Activated CD4-positive, alpha-beta memory T cell treated with anti-CD3 and anti-CD28 coated beads for 36 hours (primary cell): ENCODE results near the gene DCAF5. TPM values are rescaled to one million over a fixed set of nuclear protein-coding genes. Genes with fewer than 3 reads are reported as not detected.

ENCODE experiments used
- CTCF ChIA-PET: fragments of 350-600 bp; sonication (Branson Sonifier 250); formaldehyde crosslinking; loops from one replicate; lab custom pipeline; 2021; ENCODE audit warnings: antibody characterized with exemption, inconsistent platforms; lab: Charles Lee
- POLR2A ChIA-PET: fragments of 350-600 bp; sonication (Branson Sonifier 250); formaldehyde crosslinking; loops from one replicate; lab custom pipeline; 2021; ENCODE audit warnings: antibody characterized with exemption; lab: Charles Lee
- DNase-seq: peaks from one replicate; pipeline ENCODE4 v3.0.0-alpha.2; 2020
- H3K27ac Mint-ChIP-seq: one replicate; pipeline ENCODE4 v1.8.0; 2021; ENCODE audit warnings: mixed read lengths
- H3K27me3 Mint-ChIP-seq: one replicate; pipeline ENCODE4 v1.8.0; 2021; ENCODE audit warnings: mixed read lengths
- H3K36me3 Mint-ChIP-seq: one replicate; pipeline ENCODE4 v1.8.0; 2021; ENCODE audit warnings: mixed read lengths
- H3K4me1 Mint-ChIP-seq: one replicate; pipeline ENCODE4 v1.8.0; 2021; ENCODE audit warnings: low read depth, mixed read lengths
- H3K4me3 Mint-ChIP-seq: one replicate; pipeline ENCODE4 v1.8.0; 2021; ENCODE audit warnings: mild to moderate bottlenecking, mixed read lengths
- H3K9me3 Mint-ChIP-seq: one replicate; pipeline ENCODE4 v1.8.0; 2021; ENCODE audit warnings: mixed read lengths
- intact Hi-C: fragments of 100-400 bp; cut with micrococcal nuclease; formaldehyde crosslinking; loops from one replicate; pipeline ENCODE4 v1.15.1; 2023
- total RNA-seq, 2 experiments: library from RNA; stranded (reverse); gene quantifications; one replicate each; pipeline ENCODE4 v1.2.3, GENCODE V29; 2021

DCAF5 gene
- total RNA-seq, 2 experiments from 2014 or later, result 32.3 to 34.0 TPM

- no peak for DNase-seq
- peaks cover 4% of the 10 kb centered on the region for H3K4me1 Mint-ChIP-seq
- no peaks in the 10 kb centered on the region for H3K9me3 Mint-ChIP-seq
- CTCF ChIA-PET, result interaction anchor here (0.8 kb wide), 1 partner anchor 96 kb away, joined by 4 read pairs; no protein-coding TSS in a partner anchor
- H3K27ac Mint-ChIP-seq, result no peak overlapping the region
- intact Hi-C loops, result no loop called here
- POLR2A ChIA-PET, result no interaction called here
- H3K36me3 Mint-ChIP-seq, result no peaks in the 10 kb centered on the region
- no peak overlapping the region for H3K4me3 Mint-ChIP-seq
- H3K27me3 Mint-ChIP-seq, result no peaks in the 10 kb centered on the region
Measured at GRCh38 chr14:69008421-69008884, 144.5 kb downstream of the DCAF5 start.

GRCh38 chr14:69006346-69006745 is 146.6 kb downstream of the DCAF5 start:
- no peaks in the 10 kb centered on the region for H3K9me3 Mint-ChIP-seq
- POLR2A ChIA-PET, result no interaction called here

GRCh38 chr14:69005432-69006148 is 147.3 kb downstream of the DCAF5 start:
- ChIA-PET CTCF (no interaction called here), POLR2A (no interaction called here)
- H3K4me3 Mint-ChIP-seq, result no peak overlapping the region
- DNase-seq, result peak; percentile 13
- no peaks in the 10 kb centered on the region for H3K9me3 Mint-ChIP-seq
- intact Hi-C loops, result no loop called here
- peaks cover 3% of the 10 kb centered on the region for H3K4me1 Mint-ChIP-seq
- no peak overlapping the region for H3K27ac Mint-ChIP-seq
- no peaks in the 10 kb centered on the region for H3K27me3 Mint-ChIP-seq
- no peaks in the 10 kb centered on the region for H3K36me3 Mint-ChIP-seq

More at GRCh38 chr14:69006346-69006745, 146.6 kb downstream of the DCAF5 start:
- Mint-ChIP-seq H3K27me3 (no peaks in the 10 kb centered on the region), H3K4me1 (peaks cover 6% of the 10 kb centered on the region), H3K36me3 (no peaks in the 10 kb centered on the region), H3K27ac (no peak overlapping the region), H3K4me3 (no peak overlapping the region)
- intact Hi-C loops, result no loop called here
- CTCF ChIA-PET, result no interaction called here
- DNase-seq, result no peak

GRCh38 chr14:69004731-69005431 is 148.0 kb downstream of the DCAF5 start:
- Mint-ChIP-seq H3K4me3 (no peak overlapping the region), H3K36me3 (no peaks in the 10 kb centered on the region), H3K9me3 (no peaks in the 10 kb centered on the region), H3K27me3 (no peaks in the 10 kb centered on the region), H3K4me1 (peaks cover 2% of the 10 kb centered on the region), H3K27ac (no peak overlapping the region)
- ChIA-PET POLR2A (no interaction called here), CTCF (interaction anchor here (0.7 kb wide), 1 partner anchor 262 kb away, joined by 3 read pairs; no protein-coding TSS in a partner anchor)
- intact Hi-C loops, result no loop called here
- DNase-seq, result no peak

- POLR2A ChIA-PET, result no interaction called here
- H3K4me3 Mint-ChIP-seq, result no peak overlapping the region
- H3K36me3 Mint-ChIP-seq, result no peaks in the 10 kb centered on the region
- H3K27me3 Mint-ChIP-seq, result no peaks in the 10 kb centered on the region
- H3K9me3 Mint-ChIP-seq, result no peaks in the 10 kb centered on the region
- H3K4me1 Mint-ChIP-seq, result peaks cover 2% of the 10 kb centered on the region
- no peak overlapping the region for H3K27ac Mint-ChIP-seq
- DNase-seq, result no peak
- CTCF ChIA-PET, result no interaction called here
- intact Hi-C loops, result no loop called here
Measured at GRCh38 chr14:69003626-69004025, 149.3 kb downstream of the DCAF5 start.

- Mint-ChIP-seq H3K36me3 (no peaks in the 10 kb centered on the region), H3K4me3 (no peak overlapping the region), H3K27me3 (no peaks in the 10 kb centered on the region), H3K4me1 (peaks cover 2% of the 10 kb centered on the region), H3K9me3 (no peaks in the 10 kb centered on the region), H3K27ac (no peak overlapping the region)
- CTCF ChIA-PET, result interaction anchor here (1.0 to 3.5 kb wide), 3 partner anchors 33 to 773 kb away, joined by 3 to 28 read pairs (median 3); no protein-coding TSS in a partner anchor
- intact Hi-C loops, result no loop called here
- POLR2A ChIA-PET, result no interaction called here
- DNase-seq, result no peak
Measured at GRCh38 chr14:69002069-69002468, 150.8 kb downstream of the DCAF5 start.

- Mint-ChIP-seq H3K27ac (no peak overlapping the region), H3K27me3 (no peaks in the 10 kb centered on the region), H3K4me1 (peaks cover 2% of the 10 kb centered on the region), H3K9me3 (no peaks in the 10 kb centered on the region), H3K4me3 (no peak overlapping the region), H3K36me3 (no peaks in the 10 kb centered on the region)
- ChIA-PET POLR2A (no interaction called here), CTCF (interaction anchor here (3.5 kb wide), 1 partner anchor 89 kb away, joined by 28 read pairs; no protein-coding TSS in a partner anchor)
- intact Hi-C loops, result no loop called here
- no peak for DNase-seq
Measured at GRCh38 chr14:69001375-69001774, 151.5 kb downstream of the DCAF5 start.

Other genes with a start within 250 kb of the DCAF5 start
- gene ACTN1, start 173.8 kb downstream of the DCAF5 start, total RNA-seq, result 10 to 100 TPM; 70.6 to 72.2 TPM
- 10 to 100 TPM; 10.5 to 11.5 TPM for gene EXD2, start 38.4 kb upstream of the DCAF5 start, total RNA-seq
- gene GALNT16, start 107.0 kb upstream of the DCAF5 start, total RNA-seq, result not detected
- 100 to 1,000 TPM; 327 to 330 TPM for gene ERH, start 245.2 kb upstream of the DCAF5 start, total RNA-seq
- 10 to 100 TPM; 39.3 to 40.3 TPM for gene SLC39A9, start 245.6 kb upstream of the DCAF5 start, total RNA-seq